Calu3 (cell line): ENCODE measurements around the gene NSG2. TPM values are rescaled to one million over a fixed set of nuclear protein-coding genes. Genes with fewer than 3 reads are reported as not detected.

Source experiments
- BruUV-seq: library from RNA; stranded (reverse); fragments of 400-500 nt; replicated peaks from 2 replicates; lab custom pipeline; 2021; lab: Mats Ljungman, UMichigan
- CTCF ChIA-PET: fragments of 300-600 bp; sonication (Branson Sonifier 250); formaldehyde crosslinking; loops from one replicate; lab custom pipeline; 2022; ENCODE audit warnings: antibody characterized with exemption; lab: Charles Lee
- DNase-seq: peaks from one replicate; pipeline ENCODE4 v3.0.0; 2022
- H3K27ac Mint-ChIP-seq: one replicate; pipeline ENCODE4 v1.8.0; 2022; ENCODE audit warnings: mixed read lengths; ENCODE audit not compliant: unreplicated experiment
- H3K27me3 Mint-ChIP-seq: one replicate; pipeline ENCODE4 v1.8.0; 2022; ENCODE audit warnings: mixed read lengths; ENCODE audit not compliant: unreplicated experiment
- H3K36me3 Mint-ChIP-seq: one replicate; pipeline ENCODE4 v1.8.0; 2022; ENCODE audit warnings: mild to moderate bottlenecking, moderate library complexity, mixed read lengths; ENCODE audit not compliant: insufficient read depth, unreplicated experiment
- H3K4me1 Mint-ChIP-seq: one replicate; pipeline ENCODE4 v1.8.0; 2022; ENCODE audit warnings: mild to moderate bottlenecking, low read depth, mixed read lengths; ENCODE audit not compliant: unreplicated experiment
- H3K4me3 Mint-ChIP-seq: one replicate; pipeline ENCODE4 v1.8.0; 2022; ENCODE audit warnings: mild to moderate bottlenecking, low read depth, moderate library complexity, mixed read lengths; ENCODE audit not compliant: unreplicated experiment
- H3K9me3 Mint-ChIP-seq: one replicate; pipeline ENCODE4 v1.8.0; 2022; ENCODE audit warnings: low read depth, mixed read lengths; ENCODE audit not compliant: unreplicated experiment
- CTCF ChIP-seq: fragments of 200-600 bp; IDR thresholded peaks from one replicate; pipeline ENCODE4 v1.8.0; 2022; ENCODE audit warnings: antibody characterized with exemption; ENCODE audit not compliant: unreplicated experiment
- intact Hi-C: fragments of 100-400 bp; cut with micrococcal nuclease; formaldehyde crosslinking; loops from one replicate; pipeline ENCODE4 v1.10.0; 2022; ENCODE audit not compliant: unreplicated experiment
- total RNA-seq: library from RNA; stranded (reverse); gene quantifications from 2 replicates; pipeline ENCODE4 v1.2.3, GENCODE V29; 2022

NSG2 gene
- total RNA-seq, 1 experiment from 2014 or later: not detected

GRCh38 chr5:174149426-174149825, 103.9 kb downstream of the NSG2 start:
- BruUV-seq: no TSS peak
- peaks cover 65% of the 10 kb centered on the region for H3K27me3 Mint-ChIP-seq

GRCh38 chr5:174149989-174150388, 104.5 kb downstream of the NSG2 start:
- no peak for TF ChIP-seq CTCF
- no peak overlapping the region for H3K4me3 Mint-ChIP-seq
- no TSS peak for BruUV-seq
- H3K27ac Mint-ChIP-seq: no peak overlapping the region
- CTCF ChIA-PET: no interaction called here
- no peak for DNase-seq
- H3K27me3 Mint-ChIP-seq: peaks cover 65% of the 10 kb centered on the region
- no peaks in the 10 kb centered on the region for H3K4me1 Mint-ChIP-seq
- H3K9me3 Mint-ChIP-seq: peaks cover 6% of the 10 kb centered on the region
- intact Hi-C loops: no loop called here
- H3K36me3 Mint-ChIP-seq: no peaks in the 10 kb centered on the region

More at GRCh38 chr5:174149426-174149825, 103.9 kb downstream of the NSG2 start:
- Mint-ChIP-seq H3K27ac (no peak overlapping the region), H3K9me3 (peaks cover 2% of the 10 kb centered on the region), H3K4me1 (no peaks in the 10 kb centered on the region), H3K4me3 (no peak overlapping the region), H3K36me3 (no peaks in the 10 kb centered on the region)
- intact Hi-C loops: no loop called here
- CTCF ChIA-PET: no interaction called here
- TF ChIP-seq CTCF: no peak
- DNase-seq: no peak

- DNase-seq: no peak
- no peak for TF ChIP-seq CTCF
- Mint-ChIP-seq H3K36me3 (no peaks in the 10 kb centered on the region), H3K27me3 (peaks cover 65% of the 10 kb centered on the region), H3K9me3 (peaks cover 6% of the 10 kb centered on the region), H3K4me3 (no peak overlapping the region), H3K27ac (no peak overlapping the region), H3K4me1 (no peaks in the 10 kb centered on the region)
- intact Hi-C loops: no loop called here
- CTCF ChIA-PET: interaction anchor here (0.7 kb wide), 2 partner anchors 15 to 460 kb away, joined by 3 to 7 read pairs; no protein-coding TSS in a partner anchor
- no TSS peak for BruUV-seq
These were observed 106.2 kb downstream of the NSG2 start for GRCh38 chr5:174151599-174152181.

- no peak for DNase-seq
- Mint-ChIP-seq H3K36me3 (no peaks in the 10 kb centered on the region), H3K27me3 (peaks cover 57% of the 10 kb centered on the region), H3K9me3 (peaks cover 9% of the 10 kb centered on the region), H3K4me3 (no peak overlapping the region), H3K4me1 (no peaks in the 10 kb centered on the region), H3K27ac (no peak overlapping the region)
- intact Hi-C loops: no loop called here
- CTCF ChIA-PET: no interaction called here
- TF ChIP-seq CTCF: no peak
- BruUV-seq: no TSS peak
These were observed 109.1 kb downstream of the NSG2 start for GRCh38 chr5:174154559-174154958.
